ENCODE measurements around the gene SIX5.

Gene SIX5

GRCh38 chr19:45778010-45778661 is 9.1 kb upstream of the SIX5 start:
- TF ChIP-seq CTCF (IDR thresholded peaks at IDR 0.05; ENCODE audit: extremely low read depth, missing control alignments), result no peak
- DNase-seq (ENCODE audit: low spot score), result no peak

GRCh38 chr19:45777395-45777961 is 8.4 kb upstream of the SIX5 start:
- no peak for TF ChIP-seq CTCF (IDR thresholded peaks at IDR 0.05; ENCODE audit: extremely low read depth, missing control alignments)
- DNase-seq (ENCODE audit: low spot score), result no peak

- no peak for TF ChIP-seq CTCF (IDR thresholded peaks at IDR 0.05; ENCODE audit: extremely low read depth, missing control alignments)
- no peak for DNase-seq (ENCODE audit: low spot score)
Measured at GRCh38 chr19:45774765-45775164, 5.7 kb upstream of the SIX5 start.

GRCh38 chr19:45773384-45773783 is 4.3 kb upstream of the SIX5 start:
- TF ChIP-seq CTCF (IDR thresholded peaks at IDR 0.05; ENCODE audit: extremely low read depth, missing control alignments), result no peak
- no peak for DNase-seq (ENCODE audit: low spot score)

GRCh38 chr19:45772912-45773311 is 3.9 kb upstream of the SIX5 start:
- DNase-seq (ENCODE audit: low spot score), result no peak
- TF ChIP-seq CTCF (IDR thresholded peaks at IDR 0.05; ENCODE audit: extremely low read depth, missing control alignments), result no peak

GRCh38 chr19:45772130-45772840 is 3.2 kb upstream of the SIX5 start:
- DNase-seq (ENCODE audit: low spot score), result no peak
- TF ChIP-seq CTCF (IDR thresholded peaks at IDR 0.05; ENCODE audit: extremely low read depth, missing control alignments), result no peak

- no peak for TF ChIP-seq CTCF (IDR thresholded peaks at IDR 0.05; ENCODE audit: extremely low read depth, missing control alignments)
- no peak for DNase-seq (ENCODE audit: low spot score)
Measured at GRCh38 chr19:45771311-45771933, 2.4 kb upstream of the SIX5 start.

Measured in GM20000 (cell line).